HFFc6 (cell line): ENCODE measurements around the gene C9orf72. TPM values are rescaled to one million over a fixed set of nuclear protein-coding genes. Genes with fewer than 3 reads are reported as not detected.

Experiments
- DNase-seq: peaks from one replicate; pipeline ENCODE4 v3.0.0-alpha.2; 2018
- H3K27ac Mint-ChIP-seq: 2 replicates; pipeline ENCODE4 v1.8.0; 2020; ENCODE audit warnings: mild to moderate bottlenecking, mixed read lengths
- H3K27me3 Mint-ChIP-seq: 2 replicates; pipeline ENCODE4 v1.8.0; 2021; ENCODE audit warnings: mild to moderate bottlenecking, moderate library complexity, mixed read lengths; ENCODE audit not compliant: insufficient read depth
- H3K36me3 Mint-ChIP-seq: 2 replicates; pipeline ENCODE4 v1.8.0; 2021; ENCODE audit warnings: low read depth, mixed read lengths
- H3K4me1 Mint-ChIP-seq: 2 replicates; pipeline ENCODE4 v1.8.0; 2020; ENCODE audit warnings: low read depth, mixed read lengths
- H3K4me3 Mint-ChIP-seq: 2 replicates; pipeline ENCODE4 v1.8.0; 2020; ENCODE audit warnings: mild to moderate bottlenecking, moderate library complexity, mixed read lengths
- H3K9me3 Mint-ChIP-seq: 2 replicates; pipeline ENCODE4 v1.8.0; 2020; ENCODE audit warnings: mild to moderate bottlenecking, mixed read lengths
- total RNA-seq, 6 experiments: library from RNA; stranded (reverse); fragmentation: NEBNext Ultra II Directional; extraction: Animal tissue kit (Norgen Biotek cat#: 25700); gene quantifications; 2 replicates in 1 of 6; 3 replicates in 5 of 6; pipeline ENCODE4 v1.2.3, GENCODE V29; 2021
- TF ChIP-seq, protein P1 (sequence below): fragments of 200-600 bp; sonication (generic); IDR thresholded peaks from 2 replicates; pipeline ENCODE4 v1.5.0; 2021; ENCODE audit warnings: antibody characterized with exemption, mild to moderate bottlenecking

C9orf72 gene
- total RNA-seq, 6 experiments from 2014 or later = 1.4 to 3.7 (median 2.3) TPM

DNA sequence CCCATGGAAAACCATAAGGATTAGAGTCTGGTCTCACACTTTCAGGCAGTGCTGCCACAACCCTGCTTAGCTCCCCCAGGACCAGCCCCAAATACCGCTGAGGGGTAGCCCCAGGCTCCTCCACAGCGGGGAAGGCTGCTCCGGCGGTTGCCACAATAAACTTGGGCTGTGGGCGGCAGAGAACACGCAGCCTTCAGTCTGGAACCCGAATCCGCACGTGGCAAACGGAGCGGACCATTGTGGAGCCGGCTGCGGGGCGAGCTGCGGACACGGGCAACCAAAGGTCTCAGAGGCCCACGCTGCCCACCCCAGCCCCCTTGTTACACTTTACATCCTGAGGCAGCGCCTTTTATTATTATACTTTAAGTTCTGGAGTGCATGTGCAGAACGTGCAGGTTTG lies 37.3 kb upstream of the C9orf72 start:
- no peak for DNase-seq
- Mint-ChIP-seq H3K4me1 (no peaks in the 10 kb centered on the region), H3K9me3 (no peaks in the 10 kb centered on the region), H3K36me3 (no peaks in the 10 kb centered on the region), H3K27ac (no peak overlapping the region), H3K4me3 (no peak overlapping the region), H3K27me3 (peaks cover 3% of the 10 kb centered on the region)
- TF ChIP-seq, protein P1, sequence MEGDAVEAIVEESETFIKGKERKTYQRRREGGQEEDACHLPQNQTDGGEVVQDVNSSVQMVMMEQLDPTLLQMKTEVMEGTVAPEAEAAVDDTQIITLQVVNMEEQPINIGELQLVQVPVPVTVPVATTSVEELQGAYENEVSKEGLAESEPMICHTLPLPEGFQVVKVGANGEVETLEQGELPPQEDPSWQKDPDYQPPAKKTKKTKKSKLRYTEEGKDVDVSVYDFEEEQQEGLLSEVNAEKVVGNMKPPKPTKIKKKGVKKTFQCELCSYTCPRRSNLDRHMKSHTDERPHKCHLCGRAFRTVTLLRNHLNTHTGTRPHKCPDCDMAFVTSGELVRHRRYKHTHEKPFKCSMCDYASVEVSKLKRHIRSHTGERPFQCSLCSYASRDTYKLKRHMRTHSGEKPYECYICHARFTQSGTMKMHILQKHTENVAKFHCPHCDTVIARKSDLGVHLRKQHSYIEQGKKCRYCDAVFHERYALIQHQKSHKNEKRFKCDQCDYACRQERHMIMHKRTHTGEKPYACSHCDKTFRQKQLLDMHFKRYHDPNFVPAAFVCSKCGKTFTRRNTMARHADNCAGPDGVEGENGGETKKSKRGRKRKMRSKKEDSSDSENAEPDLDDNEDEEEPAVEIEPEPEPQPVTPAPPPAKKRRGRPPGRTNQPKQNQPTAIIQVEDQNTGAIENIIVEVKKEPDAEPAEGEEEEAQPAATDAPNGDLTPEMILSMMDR = no peak

DNA sequence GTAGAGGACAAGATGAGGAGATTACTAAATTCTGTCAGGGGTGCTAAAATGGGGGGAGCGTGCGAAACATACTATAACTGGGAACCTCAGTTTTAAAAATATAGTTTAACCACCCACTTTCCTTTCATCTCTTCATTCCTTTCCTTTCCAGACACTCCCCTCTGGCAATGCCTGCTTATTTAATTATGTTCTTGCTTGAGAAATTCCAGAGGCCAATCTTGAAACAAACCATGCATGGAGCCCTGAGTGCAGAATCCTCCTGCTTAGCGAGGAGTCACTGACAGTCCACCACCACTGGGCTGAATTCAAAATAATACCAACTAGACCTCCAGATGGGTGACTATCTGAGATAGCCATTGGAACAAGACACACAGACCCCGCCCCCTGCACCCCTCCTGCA lies 29.7 kb upstream of the C9orf72 start:
- Mint-ChIP-seq H3K9me3 (no peaks in the 10 kb centered on the region), H3K4me3 (no peak overlapping the region), H3K4me1 (no peaks in the 10 kb centered on the region), H3K36me3 (no peaks in the 10 kb centered on the region), H3K27me3 (no peaks in the 10 kb centered on the region; the same call in 1 of the 2 replicates), H3K27ac (no peak overlapping the region)
- TF ChIP-seq, protein P1 = no peak
- DNase-seq = no peak

DNA sequence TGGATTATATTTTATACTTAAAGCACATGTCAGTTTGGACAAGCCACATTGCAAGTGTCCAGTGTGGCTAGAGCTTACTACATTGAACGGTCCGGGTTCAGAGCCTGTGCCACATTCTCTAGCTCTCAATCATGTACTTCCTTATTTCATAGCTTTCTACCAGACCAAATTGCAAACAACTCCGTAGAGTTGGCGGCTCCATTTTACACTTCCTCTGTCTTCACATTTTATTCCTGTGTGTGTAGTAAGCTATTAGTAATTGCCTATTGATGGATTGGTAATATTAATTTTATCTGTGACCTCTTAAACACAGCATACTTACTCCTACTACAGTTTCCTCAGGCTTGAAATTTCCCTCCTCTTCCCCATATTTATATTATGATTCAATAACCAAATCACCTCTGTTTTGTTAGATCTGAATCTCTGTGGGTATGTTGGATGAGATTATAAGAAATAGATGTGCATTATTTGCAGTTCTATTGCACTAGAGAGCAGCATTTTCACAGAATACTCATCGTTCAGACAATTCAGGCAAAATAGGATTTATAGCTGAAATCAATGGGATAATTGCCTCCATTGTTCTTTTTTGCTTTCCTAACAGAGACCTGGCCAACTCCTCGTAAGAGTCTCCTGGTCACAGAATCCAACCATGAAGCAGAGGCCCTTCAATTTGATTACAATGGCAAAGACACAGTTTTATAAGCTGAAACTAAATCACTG lies 29.0 kb upstream of the C9orf72 start:
- H3K9me3 Mint-ChIP-seq = no peaks in the 10 kb centered on the region
- no peaks in the 10 kb centered on the region for H3K4me1 Mint-ChIP-seq
- TF ChIP-seq, protein P1 = no peak
- no peak overlapping the region for H3K4me3 Mint-ChIP-seq
- no peak overlapping the region for H3K27ac Mint-ChIP-seq
- H3K27me3 Mint-ChIP-seq = no peaks in the 10 kb centered on the region; the same call in 1 of the 2 replicates
- DNase-seq = no peak
- no peaks in the 10 kb centered on the region for H3K36me3 Mint-ChIP-seq

DNA sequence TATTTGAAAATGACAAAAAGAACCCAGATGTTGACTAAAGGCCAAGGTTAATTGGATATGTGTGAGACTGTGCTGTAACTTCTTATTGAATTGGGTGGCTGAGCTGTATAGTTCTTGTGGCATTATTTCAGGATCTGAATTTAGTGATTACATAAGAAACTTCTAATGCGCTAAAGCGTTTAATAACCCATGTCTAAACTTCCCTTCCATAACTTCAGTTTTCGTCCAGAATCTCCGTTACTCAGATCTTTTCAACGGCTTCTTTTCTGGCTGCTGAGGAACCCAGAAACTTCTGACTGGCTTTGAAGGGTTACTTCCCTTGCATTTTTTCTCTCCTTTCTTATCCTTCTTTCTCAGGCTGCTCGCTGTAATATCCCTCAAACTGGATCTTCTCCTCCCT lies 28.1 kb upstream of the C9orf72 start:
- Mint-ChIP-seq H3K9me3 (no peaks in the 10 kb centered on the region), H3K4me3 (no peak overlapping the region), H3K27me3 (no peaks in the 10 kb centered on the region; the same call in 1 of the 2 replicates), H3K27ac (no peak overlapping the region), H3K36me3 (no peaks in the 10 kb centered on the region), H3K4me1 (no peaks in the 10 kb centered on the region)
- TF ChIP-seq, protein P1 = no peak
- DNase-seq = no peak

DNA sequence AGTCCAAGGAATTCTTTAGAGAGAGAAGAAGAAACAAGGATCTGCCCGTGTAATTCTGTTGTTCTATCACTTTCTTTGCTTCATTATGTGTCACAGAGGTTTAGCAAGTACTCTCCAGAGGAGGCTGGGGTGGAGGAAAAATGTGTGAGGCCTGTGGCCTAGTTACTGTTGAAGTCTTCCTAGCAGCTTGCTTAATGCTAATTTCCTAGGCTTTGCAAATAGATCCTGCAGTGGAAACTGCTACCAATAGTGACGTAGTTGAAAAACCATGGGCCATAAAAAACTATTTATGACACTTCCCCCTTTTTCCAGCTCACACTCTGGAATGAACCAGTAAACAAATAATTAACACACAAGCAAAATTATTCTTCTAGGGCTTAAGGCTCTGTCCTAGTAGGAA lies 27.0 kb upstream of the C9orf72 start:
- TF ChIP-seq, protein P1 = no peak
- H3K4me3 Mint-ChIP-seq = no peak overlapping the region
- no peak for DNase-seq
- H3K9me3 Mint-ChIP-seq = no peaks in the 10 kb centered on the region
- H3K4me1 Mint-ChIP-seq = no peaks in the 10 kb centered on the region
- H3K36me3 Mint-ChIP-seq = no peaks in the 10 kb centered on the region
- no peaks in the 10 kb centered on the region; the same call in 1 of the 2 replicates for H3K27me3 Mint-ChIP-seq
- no peak overlapping the region for H3K27ac Mint-ChIP-seq
